ENCODE measurements around the gene SLC5A7.

SLC5A7 gene

DNA sequence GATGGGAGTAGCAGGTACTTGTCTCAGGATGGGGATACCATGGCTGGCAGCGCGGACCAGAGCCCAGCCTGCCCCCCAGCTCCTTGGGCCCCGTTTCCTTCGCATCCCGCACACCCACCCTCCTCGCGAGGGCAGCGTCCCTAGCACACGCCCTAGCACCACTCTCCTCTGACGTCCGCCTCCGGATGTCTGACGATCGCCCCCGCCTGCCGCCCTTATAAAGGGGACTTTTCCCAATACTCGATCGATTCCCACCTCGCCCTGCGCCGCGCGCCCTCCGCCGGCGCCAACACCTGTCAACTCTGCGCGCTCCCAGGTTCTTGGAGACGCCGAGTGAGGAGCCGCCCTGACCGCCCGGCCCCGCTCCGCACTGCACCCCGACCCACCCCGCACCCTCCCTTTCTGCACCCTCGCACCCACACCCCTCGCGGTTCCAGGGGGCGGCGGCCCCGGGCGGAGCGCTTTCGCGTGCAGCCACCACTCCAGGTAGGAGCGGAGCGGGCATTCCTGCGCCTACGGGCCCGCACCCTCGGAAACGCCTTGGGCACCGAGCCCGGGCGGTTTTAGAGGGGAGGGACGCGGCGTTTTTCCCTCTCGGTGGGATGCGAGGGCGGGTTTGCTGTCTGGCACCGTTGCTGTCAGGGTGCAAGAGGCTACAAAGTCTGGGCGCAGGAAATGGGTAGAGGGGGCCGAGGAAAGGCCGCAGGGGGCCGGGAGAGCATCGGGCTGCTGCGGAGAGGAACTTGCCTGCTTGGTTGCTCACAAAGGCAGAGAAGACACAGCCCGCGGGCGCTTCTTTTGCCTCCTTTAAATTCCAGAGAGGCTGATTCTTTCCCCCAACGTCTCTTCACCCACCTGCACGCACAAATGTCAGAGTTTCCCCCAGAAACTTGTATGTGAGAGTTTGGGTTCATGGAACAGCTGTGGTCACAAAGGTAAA, at the start of gene SLC5A7:
SLC5A7 (plus strand) TSS at position 247 of the 940 bp plus-strand sequence. CDS start 1,632 bp downstream, outside the sequence.
- no peak for DNase-seq (ENCODE audit: low read depth)

DNA sequence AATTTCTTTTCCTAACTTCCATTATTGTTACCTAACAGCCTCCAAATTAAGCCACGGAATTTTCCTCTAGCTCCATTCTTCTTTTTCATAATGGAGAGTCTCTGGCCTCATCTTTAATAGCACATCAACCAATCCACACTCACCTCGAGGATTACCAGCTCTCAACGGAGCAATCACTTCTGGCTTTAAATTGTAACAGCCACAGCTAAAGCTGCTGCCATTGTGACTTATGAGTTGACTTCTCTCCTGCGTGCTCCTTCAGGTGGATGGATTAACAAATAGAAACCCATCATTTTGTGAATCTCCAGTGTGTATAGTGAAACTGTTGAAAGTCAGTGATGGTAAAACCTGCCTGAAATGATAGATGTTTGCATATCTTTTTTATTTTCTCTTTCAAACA, 24.9 kb upstream of the SLC5A7 start:
- DNase-seq (ENCODE audit: low read depth): no peak

DNA sequence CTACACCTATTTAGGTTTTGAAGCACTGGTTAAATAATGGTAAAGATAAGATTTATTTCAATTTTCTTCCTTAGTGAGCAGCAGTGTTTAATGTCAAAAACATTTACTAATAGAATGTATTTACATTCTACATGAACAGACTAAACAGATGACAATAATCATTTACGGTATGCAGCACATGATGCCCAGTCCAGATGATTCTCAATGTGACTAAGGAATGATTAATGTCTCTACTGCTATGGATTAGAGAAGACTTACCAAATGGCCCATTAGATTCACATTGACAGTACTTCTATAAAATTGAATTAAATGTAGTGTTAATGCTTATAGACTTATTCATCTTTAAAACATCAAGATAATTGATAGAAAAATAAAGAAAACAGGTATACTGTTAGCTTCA, 22.1 kb upstream of the SLC5A7 start:
- DNase-seq (ENCODE audit: low read depth): no peak

DNA sequence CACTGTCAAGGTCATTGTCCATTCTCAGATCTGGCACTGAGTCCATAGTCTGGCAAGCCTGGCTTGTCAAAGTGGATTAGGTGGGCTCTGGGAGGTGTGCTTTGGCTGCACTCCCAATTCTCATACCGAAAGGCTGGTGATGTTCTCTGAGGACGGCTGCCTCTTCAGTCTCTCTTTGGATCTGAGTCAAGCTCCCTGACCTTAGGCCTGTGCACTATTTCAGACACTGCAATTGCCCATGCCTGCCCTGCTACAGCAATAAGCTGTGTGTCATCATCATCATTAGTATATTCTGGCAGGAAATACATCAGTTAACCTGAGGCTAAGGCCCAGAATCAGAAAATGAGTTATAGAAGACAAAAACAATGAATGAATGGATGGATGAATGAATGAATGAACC, 1.6 kb upstream of the SLC5A7 start:
- DNase-seq (ENCODE audit: low read depth): no peak

DNA sequence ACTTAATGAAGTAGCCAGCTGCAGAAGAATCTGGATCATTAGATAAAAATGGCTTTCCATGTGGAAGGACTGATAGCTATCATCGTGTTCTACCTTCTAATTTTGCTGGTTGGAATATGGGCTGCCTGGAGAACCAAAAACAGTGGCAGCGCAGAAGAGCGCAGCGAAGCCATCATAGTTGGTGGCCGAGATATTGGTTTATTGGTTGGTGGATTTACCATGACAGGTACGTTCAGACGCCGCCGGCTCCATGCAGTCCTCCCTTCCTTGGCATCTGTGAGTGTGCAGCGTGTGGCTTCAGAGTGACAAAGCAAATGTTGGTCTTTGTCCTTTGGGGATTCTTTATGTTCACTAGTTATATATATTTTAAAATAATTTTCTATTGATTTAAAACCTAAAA, 1.8 kb downstream of the SLC5A7 start:
- no peak for DNase-seq (ENCODE audit: low read depth)

DNA sequence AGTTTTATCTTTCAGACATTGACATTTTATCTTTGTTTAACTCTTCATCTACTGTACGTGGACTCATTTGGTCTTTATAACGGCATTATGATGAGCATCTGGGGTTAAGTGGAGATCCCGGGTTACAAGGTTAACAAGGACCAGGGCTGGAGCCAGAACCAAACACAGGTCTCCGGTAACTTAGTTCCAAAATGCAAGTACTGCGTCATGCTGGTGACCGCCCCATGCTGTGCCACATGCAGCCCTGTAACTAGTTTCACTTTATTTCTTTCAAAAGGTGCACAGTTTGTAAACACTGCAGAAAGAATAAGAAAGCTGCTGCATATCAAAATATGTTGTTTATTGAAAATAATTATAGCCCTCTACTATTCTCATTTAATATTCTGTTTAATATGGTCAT, 3.1 kb downstream of the SLC5A7 start:
- no peak for DNase-seq (ENCODE audit: low read depth)

DNA sequence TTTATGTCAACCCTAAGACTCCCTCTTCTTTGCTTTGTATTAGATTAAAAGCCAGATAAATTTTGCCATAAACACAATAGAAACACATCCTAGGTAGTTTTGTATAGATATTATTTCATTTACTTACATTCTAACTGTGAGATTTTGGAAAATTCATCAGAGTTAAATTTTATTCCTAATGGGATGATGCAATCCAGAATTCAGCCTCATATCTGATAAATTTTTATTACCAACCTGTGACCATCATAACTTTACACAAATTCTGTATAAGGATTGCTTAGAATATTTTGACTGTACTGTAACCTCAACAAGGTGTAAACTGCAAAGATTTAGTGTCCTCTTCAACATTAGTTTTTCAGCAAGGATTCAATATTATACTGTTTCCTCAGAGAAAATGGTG, 4.4 kb downstream of the SLC5A7 start:
- no peak for DNase-seq (ENCODE audit: low read depth)

DNA sequence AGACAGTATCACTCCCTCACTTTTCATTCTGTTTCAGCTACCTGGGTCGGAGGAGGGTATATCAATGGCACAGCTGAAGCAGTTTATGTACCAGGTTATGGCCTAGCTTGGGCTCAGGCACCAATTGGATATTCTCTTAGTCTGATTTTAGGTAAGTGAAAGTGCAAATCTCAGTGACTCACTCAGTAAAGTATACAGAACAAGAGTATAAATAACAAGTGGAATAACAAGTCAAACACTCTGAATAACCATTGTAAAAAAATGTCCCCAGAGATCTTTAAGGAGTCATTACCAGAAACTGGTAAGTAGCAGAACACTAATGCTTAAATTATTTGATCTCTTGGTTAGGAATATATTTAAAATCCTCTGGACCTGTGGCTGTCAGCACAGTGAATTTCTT, 5.7 kb downstream of the SLC5A7 start:
- DNase-seq (ENCODE audit: low read depth): no peak

DNA sequence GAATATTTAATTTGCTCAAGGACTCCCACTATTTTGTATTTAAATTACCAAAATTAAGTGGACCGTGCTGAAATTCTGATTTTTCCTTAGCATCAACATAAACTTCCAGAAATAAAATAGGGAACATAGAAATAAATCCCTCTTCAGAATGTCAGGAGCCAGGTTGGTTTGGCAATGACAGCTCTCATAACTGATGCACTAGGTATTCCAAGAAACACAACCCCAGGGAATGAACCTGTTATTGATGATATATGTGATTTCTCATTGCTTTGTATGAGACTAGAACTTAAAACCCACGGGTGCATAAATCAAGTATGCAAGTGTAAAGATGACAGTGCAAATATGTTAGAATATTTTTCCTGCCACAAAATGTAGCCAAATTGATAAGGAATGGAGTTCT, 12.8 kb downstream of the SLC5A7 start:
- no peak for DNase-seq (ENCODE audit: low read depth)

DNA sequence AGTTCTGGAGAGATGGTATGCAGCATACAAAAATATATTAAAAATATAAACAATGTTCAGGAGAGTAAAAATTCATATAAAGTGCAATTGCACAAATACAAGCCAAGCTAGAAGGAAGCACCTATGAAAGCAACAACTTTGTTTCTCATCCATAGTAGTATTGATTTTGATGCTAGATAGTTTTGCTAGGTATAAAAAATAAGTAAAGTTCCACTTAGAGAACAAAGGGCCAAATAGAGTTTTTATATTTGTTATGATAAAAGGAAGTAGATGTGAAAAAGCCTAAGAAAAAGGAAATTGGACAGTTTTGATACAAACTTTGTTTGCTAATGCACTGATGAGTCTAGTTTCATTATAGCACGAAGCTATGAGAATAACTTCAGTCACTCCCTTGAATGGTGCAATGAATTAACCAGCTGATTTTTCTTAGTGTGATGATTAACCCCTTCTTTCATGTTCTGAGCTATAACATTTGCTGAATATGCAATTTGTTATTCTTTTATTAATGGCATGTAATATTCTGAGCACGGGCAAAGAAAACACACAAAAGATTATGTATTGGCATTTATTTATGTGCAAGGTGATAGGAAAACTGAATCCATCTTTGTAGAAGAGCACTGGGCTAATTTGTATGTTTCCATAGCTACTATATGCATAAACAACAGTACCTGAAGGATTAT, 24.7 kb downstream of the SLC5A7 start:
- DNase-seq (ENCODE audit: low read depth): no peak

DNA sequence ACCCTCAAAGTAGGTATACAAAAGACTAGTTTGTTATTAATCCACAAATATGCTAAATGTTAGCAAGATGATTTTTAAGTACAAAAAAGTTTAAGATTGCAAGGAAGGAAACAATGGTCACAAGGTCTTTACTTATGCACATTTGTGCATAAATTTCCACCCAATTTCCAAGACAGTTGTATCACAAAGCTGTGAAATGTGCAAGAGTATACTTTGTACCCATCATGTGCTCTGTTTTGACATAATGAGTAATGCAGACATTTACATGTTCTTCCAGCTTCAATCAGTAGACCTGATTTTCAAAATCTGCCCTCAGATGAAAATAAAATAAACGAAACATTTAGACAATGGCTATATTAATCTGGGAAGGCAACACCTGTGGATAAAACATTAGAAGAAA, 27.0 kb downstream of the SLC5A7 start:
- DNase-seq (ENCODE audit: low read depth): no peak

DNA sequence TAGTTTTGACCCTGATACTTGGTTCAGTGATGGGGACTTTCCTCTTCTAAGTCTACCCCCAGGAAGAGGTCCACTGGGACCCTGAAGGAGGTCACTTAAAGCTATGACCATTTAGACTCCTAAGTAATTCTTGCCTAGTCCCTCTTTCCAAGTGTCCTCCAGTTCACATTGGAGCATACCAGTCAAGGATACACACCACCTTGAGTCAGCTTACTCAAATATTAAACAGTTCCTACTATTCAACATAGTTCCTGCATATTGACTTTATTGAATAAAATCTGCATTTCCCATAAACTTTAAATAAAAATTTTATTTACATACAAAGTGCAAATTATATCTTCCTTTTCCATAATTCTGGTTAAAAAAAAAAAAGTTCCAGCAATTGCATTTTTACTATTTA, 36.3 kb downstream of the SLC5A7 start:
- DNase-seq (ENCODE audit: low read depth): no peak

DNA sequence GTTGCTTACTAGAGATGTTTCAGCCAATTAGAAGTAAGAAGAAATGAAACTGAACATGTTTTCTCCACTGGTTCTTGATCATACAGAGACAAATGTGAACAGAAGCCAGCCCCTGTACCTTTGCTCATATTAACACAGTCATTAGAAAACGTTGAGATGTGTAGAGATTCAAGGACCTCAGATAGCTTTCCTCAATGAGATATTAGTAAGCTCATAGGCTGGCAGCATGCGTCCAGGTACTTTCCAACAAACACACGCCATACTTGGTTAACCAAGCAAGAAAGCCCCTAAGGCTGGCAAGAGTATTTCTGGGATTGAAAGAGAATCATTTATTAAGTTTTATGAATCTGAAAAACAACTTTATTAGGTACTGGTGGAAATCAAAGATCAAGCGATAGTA, 37.5 kb downstream of the SLC5A7 start:
- no peak for DNase-seq (ENCODE audit: low read depth)

DNA sequence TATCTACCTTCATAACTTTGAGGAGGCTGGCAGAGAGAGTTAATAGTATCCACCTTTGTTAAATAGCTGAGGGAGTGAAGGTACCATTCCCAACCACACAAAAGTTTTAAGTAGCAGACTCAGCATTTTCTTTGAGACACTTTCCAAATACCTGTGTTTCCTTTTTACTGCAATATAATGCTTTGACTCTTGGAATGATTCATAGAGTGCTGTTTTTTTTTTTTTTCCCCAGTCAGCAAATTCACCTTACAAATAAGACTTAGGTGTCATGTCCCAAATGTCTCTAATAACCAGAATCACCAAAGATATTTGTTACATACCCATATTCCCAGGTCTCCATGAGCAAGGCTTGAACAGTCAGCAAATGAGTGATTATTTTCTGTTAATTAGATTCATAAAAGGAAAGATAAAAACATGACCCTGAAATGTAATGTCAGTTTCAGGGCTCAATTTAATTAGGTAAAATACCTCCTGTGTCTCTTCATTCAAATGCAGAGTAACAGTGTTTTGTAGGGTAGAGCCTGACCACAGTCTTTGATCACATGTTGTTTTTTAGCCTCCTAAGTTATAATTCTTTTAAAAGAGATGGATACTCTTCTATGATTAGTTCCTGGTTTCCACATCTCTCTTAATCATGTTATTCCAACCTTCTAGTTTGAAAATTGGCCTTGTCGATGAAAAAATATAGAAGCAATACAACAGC, 39.9 kb downstream of the SLC5A7 start:
- DNase-seq (ENCODE audit: low read depth): no peak

DNA sequence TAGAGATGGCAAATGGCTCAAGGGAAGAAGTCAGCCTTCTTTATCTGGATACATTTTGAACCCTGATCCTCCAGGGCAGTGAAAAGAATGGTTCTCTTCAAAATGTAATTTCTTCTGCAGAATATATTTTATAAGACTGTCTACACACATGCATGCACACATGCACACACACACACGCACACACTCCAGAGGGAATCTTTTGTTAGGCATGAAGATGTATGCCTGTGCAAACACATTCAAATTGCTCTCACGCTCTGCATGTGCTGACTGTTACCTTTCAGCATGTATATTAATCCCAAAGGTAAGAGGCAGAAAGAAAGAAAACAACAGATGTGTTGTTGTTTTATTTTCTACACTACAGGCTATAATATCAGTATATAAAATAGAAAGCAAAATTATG, 43.2 kb downstream of the SLC5A7 start:
- no peak for DNase-seq (ENCODE audit: low read depth)

DNA sequence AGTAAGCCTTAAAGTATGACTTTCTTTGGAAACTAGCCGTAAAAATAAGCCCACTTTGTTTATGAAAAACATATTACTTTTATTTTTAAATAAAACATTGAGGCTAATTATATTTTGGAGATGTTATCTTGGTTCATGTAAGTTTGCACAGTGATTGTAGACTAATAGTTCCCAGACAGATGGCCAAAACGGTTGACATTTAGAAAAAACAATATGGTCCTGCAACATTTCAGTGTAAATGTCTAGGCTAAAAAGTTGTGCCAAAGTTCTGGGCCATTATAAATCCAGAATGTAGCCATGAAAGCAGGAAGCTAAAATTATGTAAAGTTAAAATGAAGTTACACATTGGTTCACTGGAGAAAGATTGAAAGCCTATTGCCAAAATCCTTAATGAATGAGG, 43.6 kb downstream of the SLC5A7 start:
- DNase-seq (ENCODE audit: low read depth): no peak

DNA sequence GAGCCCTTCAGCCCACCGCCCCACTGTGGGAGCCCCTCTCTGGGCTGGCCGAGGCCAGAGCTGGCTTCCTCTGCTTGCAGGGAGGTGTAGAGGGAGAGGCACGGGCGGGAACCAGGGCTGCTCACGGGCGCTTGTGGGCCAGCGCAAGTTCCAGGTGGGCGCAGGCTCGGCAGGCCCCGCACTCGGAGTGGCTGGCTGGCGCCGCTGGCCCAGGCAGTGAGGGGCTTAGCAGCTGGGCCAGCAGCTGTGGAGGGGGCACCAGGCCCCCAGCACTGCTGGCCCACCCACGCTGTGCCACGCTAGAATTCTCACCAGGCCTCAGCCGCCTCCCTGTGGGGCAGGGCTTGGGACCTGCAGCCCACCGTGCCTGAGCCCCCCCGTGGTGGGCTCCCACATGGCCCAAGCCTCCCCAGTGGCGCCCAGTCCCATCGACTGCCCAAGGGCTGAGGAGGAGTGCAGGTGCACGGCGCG, 45.2 kb downstream of the SLC5A7 start:
- no peak for DNase-seq (ENCODE audit: low read depth)

DNA sequence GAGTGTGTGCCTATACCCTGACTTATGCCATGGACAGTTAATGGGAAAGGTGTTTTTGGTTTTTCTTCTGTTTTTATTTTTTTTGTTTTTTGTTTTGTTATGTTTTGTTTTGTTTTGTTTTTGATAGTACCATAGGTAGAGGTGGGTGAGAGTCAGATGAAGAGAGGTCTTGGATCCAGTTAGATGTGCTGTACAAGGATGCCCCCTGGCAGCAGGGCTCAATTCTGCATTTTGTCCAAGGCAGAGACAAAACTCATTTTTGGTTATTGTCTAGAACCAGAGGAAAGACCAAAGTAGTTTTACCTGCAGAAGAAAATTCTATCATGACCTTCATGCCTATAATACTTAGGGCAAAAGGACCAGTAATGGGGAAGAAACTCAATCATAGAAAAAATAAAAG, 48.5 kb downstream of the SLC5A7 start:
- DNase-seq (ENCODE audit: low read depth): no peak

DNA sequence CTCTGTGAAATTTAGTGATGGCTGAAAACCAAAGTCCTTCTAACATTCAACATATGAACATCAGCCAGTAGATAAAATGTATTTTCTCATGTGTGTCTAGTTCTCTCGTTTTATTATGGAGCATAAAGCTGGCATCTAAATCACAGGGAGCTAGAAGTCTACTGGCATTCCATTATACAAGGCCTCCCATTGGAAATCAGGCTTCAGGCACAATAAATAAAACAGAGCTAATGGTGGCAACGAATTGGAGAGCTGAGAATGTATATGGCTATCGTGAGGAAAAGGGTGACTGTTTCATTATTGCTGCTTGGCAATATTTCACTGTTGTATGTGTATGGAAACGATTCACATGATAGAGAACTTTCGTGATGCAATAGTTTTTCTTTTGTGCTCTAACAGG, 62.4 kb downstream of the SLC5A7 start:
- DNase-seq (ENCODE audit: low read depth): no peak

DNA sequence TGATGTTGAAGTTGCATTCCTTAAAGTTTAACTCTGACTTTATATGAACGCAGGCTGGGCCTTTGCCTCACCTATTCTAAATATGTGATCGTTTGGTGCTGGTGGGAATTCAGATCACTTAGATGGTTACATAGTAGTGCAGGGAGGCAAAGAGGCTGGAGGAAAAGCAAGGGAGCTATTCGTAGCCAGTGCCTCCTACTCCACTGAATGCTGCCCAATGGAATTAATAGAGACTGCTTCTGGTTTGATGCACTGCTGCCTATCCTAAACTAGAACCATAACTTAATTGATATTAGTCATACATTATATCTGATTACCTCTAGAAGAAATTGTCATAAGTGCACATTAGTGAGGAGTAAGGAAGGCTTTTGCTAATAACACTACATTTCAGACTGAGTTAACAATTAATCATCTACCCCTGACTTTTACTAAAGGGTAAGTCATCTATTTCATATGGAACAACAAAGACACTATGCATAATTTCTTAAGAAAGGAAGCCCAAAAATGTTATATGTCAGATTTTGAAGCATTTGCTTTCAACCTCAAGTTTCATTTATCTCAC, 72.3 kb downstream of the SLC5A7 start:
- no peak for DNase-seq (ENCODE audit: low read depth)

DNA sequence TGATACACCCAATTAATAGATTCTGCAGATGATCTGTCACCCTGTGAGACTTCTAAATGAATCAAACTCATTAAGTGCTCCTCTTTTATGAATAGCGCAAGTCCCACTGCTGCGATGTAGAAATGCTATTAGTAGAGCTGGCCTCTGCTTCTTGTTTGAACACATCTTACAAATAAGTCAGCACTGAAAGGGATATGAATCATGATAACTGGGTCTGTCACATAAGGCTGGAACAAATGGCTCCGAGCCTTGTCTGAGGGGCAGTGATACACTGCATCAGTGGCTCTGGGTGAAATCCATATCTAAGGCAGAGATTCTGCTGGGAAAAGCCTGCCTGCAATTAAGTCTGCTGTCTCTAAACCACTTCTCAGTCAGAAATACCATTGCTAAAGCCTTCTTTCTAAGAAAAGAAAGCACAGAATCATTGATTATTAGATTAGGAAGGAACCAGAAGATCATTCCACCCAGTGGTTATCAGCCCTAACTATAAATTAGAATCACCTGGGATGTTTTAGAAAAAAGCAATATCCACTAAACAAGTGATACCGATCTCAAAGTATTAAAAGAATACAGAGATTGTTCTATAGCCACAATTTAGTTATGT, 75.2 kb downstream of the SLC5A7 start:
- no peak for DNase-seq (ENCODE audit: low read depth)

Measured in activated T-cell treated with anti-CD3 and anti-CD28 coated beads for 24 hours (primary cell).